IMR-90 (cell line): Measurements from ENCODE around the gene PPM1H.

Source experiments
- CEBPB ChIP-seq: IDR thresholded peaks from 2 replicates; pipeline ENCODE4 v1.6.1; 2012; ENCODE audit warnings: low read depth, low read length, improper control_type of control experiment
- MXI1 ChIP-seq: IDR thresholded peaks from 2 replicates; pipeline ENCODE4 v1.6.1; 2012; ENCODE audit warnings: low read depth, mild to moderate bottlenecking, low read length, moderate library complexity, borderline replicate concordance
- RAD21 ChIP-seq: IDR thresholded peaks from 2 replicates; pipeline ENCODE4 v1.6.1; 2012; ENCODE audit warnings: low read length, improper control_type of control experiment
- RCOR1 ChIP-seq: IDR thresholded peaks from 2 replicates; pipeline ENCODE4 v1.6.1; 2012; ENCODE audit warnings: mild to moderate bottlenecking, low read length, improper control_type of control experiment; ENCODE audit not compliant: insufficient replicate concordance
- TF ChIP-seq, protein P1 (sequence below): fragments of 150-350 bp; IDR thresholded peaks from 2 replicates; pipeline ENCODE4 v1.6.1; 2016; ENCODE audit warnings: low read depth, mild to moderate bottlenecking, low read length, moderate library complexity, borderline replicate concordance
- TF ChIP-seq, protein P2 (sequence below): conservative IDR thresholded peaks from 2 replicates; pipeline ENCODE4 v1.5.1; 2012; ENCODE audit warnings: mild to moderate bottlenecking, low read depth, low read length, improper control_type of control experiment

DNA sequence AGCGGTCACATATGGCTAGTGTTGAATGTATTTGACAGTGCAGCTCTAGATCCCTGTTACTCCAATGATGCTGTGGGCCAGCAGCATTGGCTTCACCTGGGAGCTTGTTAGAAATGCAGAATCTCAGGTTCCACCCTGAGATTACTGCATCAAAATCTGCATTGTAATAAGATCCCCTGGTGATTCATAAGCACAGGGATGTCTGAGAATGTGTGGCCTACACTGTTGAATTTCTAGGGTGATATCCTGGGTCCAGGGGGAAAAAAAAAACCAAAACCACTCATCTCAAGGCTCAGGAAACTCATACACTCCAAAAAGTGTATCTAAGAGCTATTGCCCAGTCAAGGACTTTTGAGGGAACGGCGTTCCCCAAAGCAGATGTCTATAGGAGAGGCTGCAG lies 196.8 kb downstream of the PPM1H start:
- TF ChIP-seq RCOR1 (no peak), MXI1 (no peak), RAD21 (no peak), CEBPB (no peak)
- TF ChIP-seq, protein P1, sequence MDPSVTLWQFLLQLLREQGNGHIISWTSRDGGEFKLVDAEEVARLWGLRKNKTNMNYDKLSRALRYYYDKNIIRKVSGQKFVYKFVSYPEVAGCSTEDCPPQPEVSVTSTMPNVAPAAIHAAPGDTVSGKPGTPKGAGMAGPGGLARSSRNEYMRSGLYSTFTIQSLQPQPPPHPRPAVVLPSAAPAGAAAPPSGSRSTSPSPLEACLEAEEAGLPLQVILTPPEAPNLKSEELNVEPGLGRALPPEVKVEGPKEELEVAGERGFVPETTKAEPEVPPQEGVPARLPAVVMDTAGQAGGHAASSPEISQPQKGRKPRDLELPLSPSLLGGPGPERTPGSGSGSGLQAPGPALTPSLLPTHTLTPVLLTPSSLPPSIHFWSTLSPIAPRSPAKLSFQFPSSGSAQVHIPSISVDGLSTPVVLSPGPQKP = no peak
- TF ChIP-seq, protein P2, sequence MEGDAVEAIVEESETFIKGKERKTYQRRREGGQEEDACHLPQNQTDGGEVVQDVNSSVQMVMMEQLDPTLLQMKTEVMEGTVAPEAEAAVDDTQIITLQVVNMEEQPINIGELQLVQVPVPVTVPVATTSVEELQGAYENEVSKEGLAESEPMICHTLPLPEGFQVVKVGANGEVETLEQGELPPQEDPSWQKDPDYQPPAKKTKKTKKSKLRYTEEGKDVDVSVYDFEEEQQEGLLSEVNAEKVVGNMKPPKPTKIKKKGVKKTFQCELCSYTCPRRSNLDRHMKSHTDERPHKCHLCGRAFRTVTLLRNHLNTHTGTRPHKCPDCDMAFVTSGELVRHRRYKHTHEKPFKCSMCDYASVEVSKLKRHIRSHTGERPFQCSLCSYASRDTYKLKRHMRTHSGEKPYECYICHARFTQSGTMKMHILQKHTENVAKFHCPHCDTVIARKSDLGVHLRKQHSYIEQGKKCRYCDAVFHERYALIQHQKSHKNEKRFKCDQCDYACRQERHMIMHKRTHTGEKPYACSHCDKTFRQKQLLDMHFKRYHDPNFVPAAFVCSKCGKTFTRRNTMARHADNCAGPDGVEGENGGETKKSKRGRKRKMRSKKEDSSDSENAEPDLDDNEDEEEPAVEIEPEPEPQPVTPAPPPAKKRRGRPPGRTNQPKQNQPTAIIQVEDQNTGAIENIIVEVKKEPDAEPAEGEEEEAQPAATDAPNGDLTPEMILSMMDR = no peak
